Measurements from ENCODE around the gene NUDT2. TPM values are rescaled to one million over a fixed set of nuclear protein-coding genes. Genes with fewer than 3 reads are reported as not detected.

The NUDT2 gene
- total RNA-seq, 6 experiments from 2014 or later: 4.9 to 13.7 (median 11.2) TPM

DNA sequence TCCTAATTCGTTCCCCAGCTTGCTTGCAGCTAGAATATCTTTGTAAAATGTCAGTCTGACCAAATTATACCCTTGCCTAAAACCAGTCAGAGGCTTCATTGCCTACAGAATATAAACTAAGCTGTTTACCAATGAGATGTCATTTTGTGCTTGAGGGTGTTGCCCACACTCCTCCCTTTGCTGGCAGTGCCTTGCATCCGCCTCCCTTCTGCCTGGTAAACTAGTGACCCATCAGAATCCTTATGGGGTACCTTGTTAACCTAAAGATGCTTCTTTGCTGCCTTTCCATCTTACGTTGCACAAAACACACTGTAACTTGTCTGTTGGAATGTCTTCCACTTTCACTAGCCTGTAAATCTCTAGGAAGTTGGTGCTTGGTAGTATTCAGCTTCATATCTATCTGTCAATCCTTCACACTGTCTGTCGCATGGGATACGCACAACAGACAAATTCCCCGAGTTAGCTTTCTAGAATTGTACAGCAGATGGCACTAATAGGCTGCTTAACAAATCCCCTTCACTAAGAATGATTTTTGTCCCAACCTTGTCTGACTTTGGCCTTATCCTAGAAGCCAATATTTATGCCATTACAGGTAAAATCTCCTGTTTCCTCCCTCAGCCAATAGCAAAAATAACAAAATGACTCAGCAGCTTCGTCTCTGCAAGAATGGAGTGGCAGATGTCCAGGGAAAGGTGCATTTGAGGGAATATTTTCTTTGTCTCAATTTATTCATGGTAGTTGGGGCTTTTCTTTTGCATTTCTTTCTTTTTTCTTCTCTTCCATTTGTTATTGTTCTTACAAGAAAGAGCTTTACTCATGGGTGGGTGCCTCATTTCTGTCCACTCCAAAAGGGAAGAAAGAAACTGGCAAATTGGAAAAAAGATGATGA, 3.0 kb downstream of the NUDT2 start:
- TF ChIP-seq POLR2A (IDR thresholded peaks at IDR 0.05): no peak
- TF ChIP-seq, protein P1, sequence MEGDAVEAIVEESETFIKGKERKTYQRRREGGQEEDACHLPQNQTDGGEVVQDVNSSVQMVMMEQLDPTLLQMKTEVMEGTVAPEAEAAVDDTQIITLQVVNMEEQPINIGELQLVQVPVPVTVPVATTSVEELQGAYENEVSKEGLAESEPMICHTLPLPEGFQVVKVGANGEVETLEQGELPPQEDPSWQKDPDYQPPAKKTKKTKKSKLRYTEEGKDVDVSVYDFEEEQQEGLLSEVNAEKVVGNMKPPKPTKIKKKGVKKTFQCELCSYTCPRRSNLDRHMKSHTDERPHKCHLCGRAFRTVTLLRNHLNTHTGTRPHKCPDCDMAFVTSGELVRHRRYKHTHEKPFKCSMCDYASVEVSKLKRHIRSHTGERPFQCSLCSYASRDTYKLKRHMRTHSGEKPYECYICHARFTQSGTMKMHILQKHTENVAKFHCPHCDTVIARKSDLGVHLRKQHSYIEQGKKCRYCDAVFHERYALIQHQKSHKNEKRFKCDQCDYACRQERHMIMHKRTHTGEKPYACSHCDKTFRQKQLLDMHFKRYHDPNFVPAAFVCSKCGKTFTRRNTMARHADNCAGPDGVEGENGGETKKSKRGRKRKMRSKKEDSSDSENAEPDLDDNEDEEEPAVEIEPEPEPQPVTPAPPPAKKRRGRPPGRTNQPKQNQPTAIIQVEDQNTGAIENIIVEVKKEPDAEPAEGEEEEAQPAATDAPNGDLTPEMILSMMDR (IDR thresholded peaks at IDR 0.05): peak; percentile 65 to 82 (median 69)
- DNase-seq: no peak
- H3K27ac ChIP-seq: no peak overlapping the region

DNA sequence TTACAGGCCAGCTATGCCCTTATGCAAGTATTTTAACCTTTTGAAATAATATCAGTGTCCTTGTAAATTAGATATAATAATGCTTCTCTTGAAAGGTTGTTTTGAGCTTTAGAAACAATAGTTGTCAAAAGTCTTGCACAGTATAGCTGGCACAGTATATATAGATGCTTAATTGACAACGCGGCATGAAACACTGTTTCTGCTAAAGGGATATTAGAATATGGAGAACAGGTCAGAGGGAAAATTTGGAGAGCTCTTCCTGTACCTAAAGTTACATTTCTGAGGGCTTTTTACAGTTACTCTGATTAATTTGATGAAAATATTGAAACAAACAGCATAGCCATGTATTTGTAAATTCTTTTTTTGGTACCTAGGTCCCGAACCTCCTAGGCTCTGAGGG, 4.5 kb downstream of the NUDT2 start:
- H3K27me3 ChIP-seq: no peaks in the 10 kb centered on the region
- DNase-seq (no peak), ATAC-seq (no peak)
- intact Hi-C loops (cut with DNase I): loop anchor here in 1 of 2 donors (5.0 kb wide), 1 partner anchor 43 kb away; the partner anchor contains the start of gene MYORG
- peaks cover 0 to 28% (median 5%) of the 10 kb centered on the region in 4 donors for H3K4me1 ChIP-seq
- TF ChIP-seq, protein P1 (IDR thresholded peaks at IDR 0.05): no peak
- no peak for TF ChIP-seq POLR2A (IDR thresholded peaks at IDR 0.05)
- H3K27ac ChIP-seq: no peak overlapping the region
- WGBS (ENCODE audit: insufficient coverage, low coverage, low lambda C conversion rate, missing lambda C conversion rate): 45% methylated on average over 3 of the region's 3 CpGs
- no peaks in the 10 kb centered on the region for H3K9me3 ChIP-seq
- H3K4me3 ChIP-seq: no peak overlapping the region
- H3K36me3 ChIP-seq: peaks cover 0 to under 1% (median 0%) of the 10 kb centered on the region in 4 donors

More for the DNA sequence above, 3.0 kb downstream of the NUDT2 start:
- no peak overlapping the region for H3K4me3 ChIP-seq
- no peaks in the 10 kb centered on the region for H3K27me3 ChIP-seq
- H3K4me1 ChIP-seq: peaks cover 0 to 26% (median 4%) of the 10 kb centered on the region in 4 donors
- intact Hi-C loops (cut with DNase I): loop anchor here in 1 of 2 donors (5.0 kb wide), 1 partner anchor 45 kb away; the partner anchor contains the start of gene MYORG
- WGBS (ENCODE audit: insufficient coverage, low coverage, low lambda C conversion rate, missing lambda C conversion rate): 18% methylated on average over 7 of the region's 7 CpGs
- no peaks in the 10 kb centered on the region for H3K9me3 ChIP-seq
- H3K36me3 ChIP-seq: no peaks in the 10 kb centered on the region
- peak; percentile 38 to 49 (median 42) for ATAC-seq

DNA sequence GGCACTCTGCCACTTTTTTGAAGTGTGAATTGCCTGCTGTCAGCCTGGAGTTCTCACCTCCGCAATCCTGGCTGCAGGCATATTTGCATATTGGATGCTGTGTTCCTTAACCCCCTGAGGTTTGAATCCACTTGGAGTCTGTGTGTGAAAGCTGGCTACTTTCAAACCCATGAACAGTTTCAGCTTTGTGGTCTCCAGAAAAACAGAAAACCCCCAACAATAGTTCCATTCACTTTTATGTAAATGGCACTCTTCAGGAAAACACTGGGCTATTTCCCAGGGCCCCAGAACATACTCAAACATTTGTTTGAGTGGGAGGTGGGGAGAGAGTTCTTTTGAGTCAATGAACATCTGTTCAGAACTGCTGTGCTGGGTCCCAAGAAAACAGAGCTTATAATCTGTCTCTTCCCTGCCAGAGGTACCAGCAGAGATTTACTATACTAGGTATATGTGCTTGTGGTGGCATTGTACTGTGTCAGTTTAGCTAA, 5.0 kb downstream of the NUDT2 start:
- 27% methylated on average over 1 of the region's 1 CpG for WGBS (ENCODE audit: insufficient coverage, low coverage, low lambda C conversion rate, missing lambda C conversion rate)
- peak overlapping the region in 1 of 3 donors; percentile 16 for H3K27ac ChIP-seq
- H3K36me3 ChIP-seq: peaks cover 0 to 6% (median 2%) of the 10 kb centered on the region in 4 donors
- intact Hi-C loops (cut with DNase I): loop anchor here in 1 of 2 donors (5.0 kb wide), 1 partner anchor 43 kb away; the partner anchor contains the start of gene MYORG
- H3K9me3 ChIP-seq: no peaks in the 10 kb centered on the region
- H3K4me3 ChIP-seq: no peak overlapping the region
- no peaks in the 10 kb centered on the region for H3K27me3 ChIP-seq
- no peak for DNase-seq
- peaks cover 0 to 32% (median 6%) of the 10 kb centered on the region in 4 donors for H3K4me1 ChIP-seq
- no peak for TF ChIP-seq POLR2A (IDR thresholded peaks at IDR 0.05)
- TF ChIP-seq, protein P1 (IDR thresholded peaks at IDR 0.05): no peak
- ATAC-seq: no peak

DNA sequence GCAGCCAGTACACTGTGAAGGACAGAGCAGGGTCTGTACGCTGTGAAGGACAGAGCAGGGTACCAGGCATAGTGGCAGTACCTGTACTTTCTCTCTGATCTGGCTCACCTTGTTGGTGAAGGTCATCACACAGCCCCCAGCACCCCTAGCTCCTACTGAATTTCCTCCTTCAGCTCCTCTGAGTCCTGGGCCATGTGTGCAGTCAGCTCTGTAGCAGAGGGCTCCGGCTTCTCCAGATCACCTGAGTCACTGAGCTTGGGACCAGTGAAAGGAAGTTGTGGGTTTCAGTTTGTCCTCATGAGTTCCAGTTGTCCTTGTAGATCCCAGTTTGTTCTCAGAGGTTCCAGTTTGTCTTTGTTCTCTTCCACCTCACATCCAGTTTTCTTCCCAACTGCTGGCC, 5.5 kb downstream of the NUDT2 start:
- H3K27me3 ChIP-seq: no peaks in the 10 kb centered on the region
- H3K9me3 ChIP-seq: no peaks in the 10 kb centered on the region
- TF ChIP-seq POLR2A (IDR thresholded peaks at IDR 0.05): no peak
- TF ChIP-seq, protein P1 (IDR thresholded peaks at IDR 0.05): no peak
- peak overlapping the region in 1 of 3 donors; percentile 16 for H3K27ac ChIP-seq
- peaks cover 0 to 32% (median 6%) of the 10 kb centered on the region in 4 donors for H3K4me1 ChIP-seq
- H3K36me3 ChIP-seq: peaks cover 0 to 10% (median 2%) of the 10 kb centered on the region in 4 donors
- DNase-seq: no peak
- no peak overlapping the region for H3K4me3 ChIP-seq
- ATAC-seq: no peak
- intact Hi-C loops (cut with DNase I): loop anchor here (5.0 kb wide), 2 partner anchors 37 to 42 kb away; partner anchors contain the start of gene MYORG (in 1 of the 2)
- WGBS (ENCODE audit: insufficient coverage, low coverage, low lambda C conversion rate, missing lambda C conversion rate): no CpG with 5 or more reads among the region's 2 CpGs
